Ammon's horn (tissue), 1 donor: ENCODE measurements around the gene TMEM200B.
A peak's percentile ranks its signal among the peaks of the same experiment; 100 is the strongest.
"Not testable (repeated sequence)": the region's sequence is repeated elsewhere in the genome, so short reads cannot be mapped to it uniquely, and the experiment has no call there.

Experiments used
- DNase-seq: peaks from one replicate; pipeline ENCODE4 v3.0.0-alpha.2; 2016; ENCODE audit warnings: low spot score

TMEM200B gene

DNA sequence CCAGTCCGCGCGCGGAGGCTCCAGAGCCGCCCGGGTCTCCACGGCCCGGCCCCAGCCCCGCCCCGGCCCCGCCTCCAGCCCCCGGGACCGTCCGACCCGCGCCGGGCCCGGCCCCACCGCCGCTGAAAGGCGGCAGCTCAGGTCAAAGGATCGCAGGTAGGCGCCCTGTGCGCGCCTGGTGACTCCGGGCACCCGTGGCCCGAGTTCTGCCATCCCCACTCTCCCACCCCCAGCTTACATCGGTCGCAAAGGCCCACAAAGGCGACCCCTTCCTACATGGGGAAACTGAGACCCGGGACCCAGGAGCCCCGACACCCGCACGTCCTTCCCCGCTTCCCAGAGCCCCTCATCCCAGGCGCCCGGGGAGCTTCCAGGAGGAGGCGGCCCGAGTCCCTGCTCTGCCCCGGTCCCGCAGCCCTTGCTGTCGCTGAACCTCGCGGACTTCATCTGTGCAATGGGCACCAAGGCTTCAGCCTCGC is at the start of gene TMEM200B:
Gene TMEM200B, minus strand, starts transcription at position 17 of the 479 bp plus-strand sequence. CDS start 2,075 bp downstream, outside the sequence.
- DNase-seq: no peak

DNA sequence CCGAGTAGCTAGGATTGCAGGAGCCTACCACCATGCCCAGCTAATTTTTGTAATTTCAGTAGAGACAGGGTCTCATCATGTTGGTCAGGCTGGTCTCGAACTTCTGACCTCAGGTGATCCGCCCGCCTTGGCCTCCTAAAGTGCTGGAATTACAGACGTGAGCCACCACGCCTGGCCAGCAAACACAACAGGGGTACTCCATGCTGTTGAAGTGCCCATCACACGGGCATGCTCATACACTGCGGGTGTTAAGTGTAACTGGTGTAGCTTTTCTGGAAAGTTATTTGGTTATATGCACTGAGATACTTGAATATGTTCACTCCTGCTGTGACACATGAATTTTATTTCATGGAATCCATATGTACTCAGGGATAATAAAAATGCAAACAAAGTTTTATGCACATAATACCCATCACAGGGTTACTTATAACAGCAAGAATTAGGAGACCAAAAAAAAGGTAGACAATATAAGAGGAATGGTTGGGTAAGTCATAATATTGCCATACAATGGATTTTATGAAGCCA is 48.8 kb upstream of the TMEM200B start:
- no peak for DNase-seq

- DNase-seq: no peak
These were observed 47.8 kb upstream of the TMEM200B start for GRCh38 chr1:29171521-29171920.

- no peak for DNase-seq
These were observed 47.4 kb upstream of the TMEM200B start for GRCh38 chr1:29171089-29171488.

- DNase-seq: no peak
These were observed 46.3 kb upstream of the TMEM200B start for GRCh38 chr1:29169976-29170375.

- no peak for DNase-seq
These were observed 44.2 kb upstream of the TMEM200B start for GRCh38 chr1:29167904-29168303.

- no peak for DNase-seq
These were observed 42.7 kb upstream of the TMEM200B start for GRCh38 chr1:29166291-29166878.

- DNase-seq: no peak
These were observed 40.9 kb upstream of the TMEM200B start for GRCh38 chr1:29164588-29164987.

- DNase-seq: peak; percentile 5
These were observed 38.9 kb upstream of the TMEM200B start for GRCh38 chr1:29162476-29163138.

- no peak for DNase-seq
These were observed 38.3 kb upstream of the TMEM200B start for GRCh38 chr1:29162025-29162424.

- no peak for DNase-seq
These were observed 36.1 kb upstream of the TMEM200B start for GRCh38 chr1:29159773-29160172.

- DNase-seq: no peak
These were observed 33.5 kb upstream of the TMEM200B start for GRCh38 chr1:29157269-29157601.

DNA sequence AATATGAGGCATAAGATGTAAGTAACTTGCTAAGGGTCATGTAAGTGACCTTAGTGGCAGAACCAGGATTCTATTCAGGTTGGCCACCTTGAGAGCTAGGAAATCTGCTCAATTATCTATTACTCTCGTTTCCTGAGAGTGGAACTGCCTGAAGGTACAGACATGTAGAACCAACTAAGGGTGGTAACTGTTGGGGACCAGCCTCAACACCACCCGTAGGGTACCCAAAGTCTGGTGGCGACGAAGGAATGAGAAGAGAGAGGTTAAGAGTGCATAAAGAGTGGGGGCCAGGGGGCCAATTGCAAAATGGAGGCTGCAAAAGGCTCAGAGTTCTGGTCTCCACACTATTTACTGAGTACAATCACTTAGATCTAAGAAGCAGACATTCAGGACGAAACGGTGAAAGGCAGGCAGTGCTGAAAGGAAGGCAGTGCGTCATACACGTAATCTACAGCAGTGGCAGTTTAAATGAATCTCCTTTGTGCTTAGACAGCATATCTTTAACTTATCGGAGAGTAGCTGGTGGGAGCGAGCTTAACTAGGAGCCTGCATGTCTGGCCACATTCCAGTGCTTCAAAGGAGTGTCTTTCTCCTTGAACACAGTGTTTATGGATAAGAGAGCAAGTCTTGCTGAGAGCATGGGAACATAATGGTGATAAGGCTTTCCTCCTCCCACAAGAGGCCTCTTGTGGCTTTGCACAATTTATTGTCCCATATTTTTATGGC is 33.0 kb upstream of the TMEM200B start:
- no peak for DNase-seq

DNA sequence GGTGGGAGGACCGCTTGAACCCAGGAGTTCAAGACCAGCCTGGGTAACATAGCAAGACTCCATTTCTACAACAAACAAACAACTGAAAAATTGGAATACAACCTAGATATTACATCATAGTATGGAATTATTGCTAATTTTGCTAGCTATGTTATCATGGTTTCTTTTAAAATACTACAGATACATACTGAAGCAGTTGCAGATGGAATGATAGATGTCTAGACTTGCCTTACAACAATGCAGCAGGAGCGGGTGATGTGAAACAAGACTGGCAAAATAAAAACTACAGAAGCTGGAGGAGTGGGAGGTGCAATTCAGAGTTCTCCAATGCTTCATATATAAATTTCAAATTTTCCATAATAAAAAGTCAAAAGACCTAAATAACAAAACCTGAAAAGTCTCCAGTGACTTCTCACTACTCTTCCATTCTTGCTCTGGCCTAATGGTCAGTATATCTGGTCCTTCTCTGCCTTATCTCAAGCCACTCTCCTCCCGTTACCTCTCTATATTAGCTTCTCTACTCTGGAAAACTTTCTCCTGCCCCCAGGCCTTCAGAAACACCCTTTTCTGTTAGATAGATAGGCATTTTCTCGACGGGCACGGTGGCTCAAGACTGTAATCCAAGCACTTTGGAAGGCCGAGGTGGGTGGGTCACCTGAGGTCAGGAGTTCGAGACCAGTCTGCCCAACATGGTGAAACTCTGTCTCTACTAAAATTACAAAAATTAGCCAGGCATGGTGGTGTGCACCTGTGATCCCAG is 28.5 kb upstream of the TMEM200B start:
- no peak for DNase-seq

DNA sequence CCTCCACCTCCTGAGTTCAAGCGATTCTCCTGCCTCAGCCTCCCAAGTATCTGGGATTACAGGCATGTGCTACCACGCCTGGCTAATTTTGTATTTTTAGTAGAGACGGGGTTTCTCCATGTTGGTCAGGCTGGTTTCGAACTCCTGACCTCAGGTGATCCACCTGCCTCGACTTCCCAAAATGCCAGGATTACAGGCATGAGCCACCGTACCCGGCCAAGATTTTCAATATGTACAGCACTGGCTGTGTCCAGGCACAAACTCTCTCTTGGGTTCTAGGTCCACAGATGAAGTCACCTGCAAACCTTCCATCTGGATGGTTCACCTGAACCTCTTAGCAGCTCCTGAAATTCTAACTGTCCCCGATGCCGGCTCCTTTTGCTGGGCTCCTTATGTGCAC is 26.6 kb upstream of the TMEM200B start:
- DNase-seq: not testable (repeated sequence)

- DNase-seq: no peak
These were observed 25.2 kb upstream of the TMEM200B start for GRCh38 chr1:29148656-29149491.

GRCh38 chr1:29145739-29146437 is 22.2 kb upstream of the TMEM200B start:
- no peak for DNase-seq

GRCh38 chr1:29144178-29144577 is 20.5 kb upstream of the TMEM200B start:
- no peak for DNase-seq

DNA sequence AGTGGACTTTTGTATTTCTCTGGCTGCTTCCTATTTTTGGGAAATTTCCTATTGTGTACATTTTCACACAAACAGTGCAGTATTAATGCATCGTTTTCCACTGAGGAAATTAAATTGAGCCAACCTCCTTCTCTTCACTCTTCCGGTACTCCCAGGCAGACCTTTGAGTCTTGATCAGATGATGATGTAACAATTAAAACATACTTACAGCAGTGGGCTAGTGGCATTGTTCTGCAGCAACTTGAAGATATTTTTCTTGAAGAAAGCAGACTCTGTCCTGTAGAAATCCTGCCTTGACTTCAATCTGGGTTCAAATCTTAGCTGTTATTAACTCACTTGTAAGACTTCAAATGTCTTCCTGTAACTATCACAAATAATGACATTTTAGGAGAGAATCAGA is 19.0 kb upstream of the TMEM200B start:
- no peak for DNase-seq

- no peak for DNase-seq
These were observed 12.8 kb upstream of the TMEM200B start for GRCh38 chr1:29136391-29136915.

DNA sequence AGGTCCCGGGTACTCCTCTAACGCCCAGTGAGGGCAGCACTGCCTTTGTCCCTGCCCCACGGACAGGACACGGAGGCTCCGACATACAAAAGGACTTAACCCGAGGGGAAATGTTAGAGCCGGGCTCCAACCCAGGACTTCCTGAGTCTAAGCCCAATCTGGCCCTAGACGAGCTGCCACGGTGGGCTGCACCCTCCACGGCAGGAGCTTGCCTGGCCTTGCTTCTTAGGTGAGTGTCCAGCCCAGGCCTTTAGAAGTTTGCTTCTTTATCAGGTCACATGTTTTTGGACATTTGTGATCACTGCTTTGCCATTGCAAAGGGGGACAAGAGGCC is 11.0 kb upstream of the TMEM200B start:
- DNase-seq: no peak
